Measurements from ENCODE around the gene CTNNBL1. TPM values are rescaled to one million over a fixed set of nuclear protein-coding genes. Genes with fewer than 3 reads are reported as not detected.

Gene CTNNBL1, protein sequence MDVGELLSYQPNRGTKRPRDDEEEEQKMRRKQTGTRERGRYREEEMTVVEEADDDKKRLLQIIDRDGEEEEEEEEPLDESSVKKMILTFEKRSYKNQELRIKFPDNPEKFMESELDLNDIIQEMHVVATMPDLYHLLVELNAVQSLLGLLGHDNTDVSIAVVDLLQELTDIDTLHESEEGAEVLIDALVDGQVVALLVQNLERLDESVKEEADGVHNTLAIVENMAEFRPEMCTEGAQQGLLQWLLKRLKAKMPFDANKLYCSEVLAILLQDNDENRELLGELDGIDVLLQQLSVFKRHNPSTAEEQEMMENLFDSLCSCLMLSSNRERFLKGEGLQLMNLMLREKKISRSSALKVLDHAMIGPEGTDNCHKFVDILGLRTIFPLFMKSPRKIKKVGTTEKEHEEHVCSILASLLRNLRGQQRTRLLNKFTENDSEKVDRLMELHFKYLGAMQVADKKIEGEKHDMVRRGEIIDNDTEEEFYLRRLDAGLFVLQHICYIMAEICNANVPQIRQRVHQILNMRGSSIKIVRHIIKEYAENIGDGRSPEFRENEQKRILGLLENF
- total RNA-seq (10 to 100 TPM; 52.9 to 65.7 (median 59.5) TPM), polyA plus RNA-seq (43.8 TPM)
- long read RNA-seq, donor 1, transcript CTNNBL1-201 (16 exons, 1,925 nt), result major isoform, 94 of 103 reads
- long read RNA-seq, donor 1, partial matches to known transcripts, result 3 of 103 reads
- long read RNA-seq, donor 1, other reads (novel, unspliced or antisense), result 6 of 103 reads
- long read RNA-seq, donor 2, transcript CTNNBL1-201 (16 exons, 1,925 nt), result major isoform, 44 of 47 reads
- long read RNA-seq, donor 2, partial matches to known transcripts, result 2 of 47 reads
- long read RNA-seq, donor 2, other reads (novel, unspliced or antisense), result 1 of 47 reads
- long read RNA-seq, donor 3, transcript CTNNBL1-201 (16 exons, 1,925 nt), result major isoform, 302 of 327 reads
- long read RNA-seq, donor 3, partial matches to known transcripts, result 11 of 327 reads
- long read RNA-seq, donor 3, other reads (novel, unspliced or antisense), result 13 of 327 reads
- long read RNA-seq, donor 4, transcript CTNNBL1-201 (16 exons, 1,925 nt), result major isoform, 40 of 44 reads
- long read RNA-seq, donor 4, partial matches to known transcripts, result 1 of 44 reads
- long read RNA-seq, donor 4, other reads (novel, unspliced or antisense), result 3 of 44 reads

DNA sequence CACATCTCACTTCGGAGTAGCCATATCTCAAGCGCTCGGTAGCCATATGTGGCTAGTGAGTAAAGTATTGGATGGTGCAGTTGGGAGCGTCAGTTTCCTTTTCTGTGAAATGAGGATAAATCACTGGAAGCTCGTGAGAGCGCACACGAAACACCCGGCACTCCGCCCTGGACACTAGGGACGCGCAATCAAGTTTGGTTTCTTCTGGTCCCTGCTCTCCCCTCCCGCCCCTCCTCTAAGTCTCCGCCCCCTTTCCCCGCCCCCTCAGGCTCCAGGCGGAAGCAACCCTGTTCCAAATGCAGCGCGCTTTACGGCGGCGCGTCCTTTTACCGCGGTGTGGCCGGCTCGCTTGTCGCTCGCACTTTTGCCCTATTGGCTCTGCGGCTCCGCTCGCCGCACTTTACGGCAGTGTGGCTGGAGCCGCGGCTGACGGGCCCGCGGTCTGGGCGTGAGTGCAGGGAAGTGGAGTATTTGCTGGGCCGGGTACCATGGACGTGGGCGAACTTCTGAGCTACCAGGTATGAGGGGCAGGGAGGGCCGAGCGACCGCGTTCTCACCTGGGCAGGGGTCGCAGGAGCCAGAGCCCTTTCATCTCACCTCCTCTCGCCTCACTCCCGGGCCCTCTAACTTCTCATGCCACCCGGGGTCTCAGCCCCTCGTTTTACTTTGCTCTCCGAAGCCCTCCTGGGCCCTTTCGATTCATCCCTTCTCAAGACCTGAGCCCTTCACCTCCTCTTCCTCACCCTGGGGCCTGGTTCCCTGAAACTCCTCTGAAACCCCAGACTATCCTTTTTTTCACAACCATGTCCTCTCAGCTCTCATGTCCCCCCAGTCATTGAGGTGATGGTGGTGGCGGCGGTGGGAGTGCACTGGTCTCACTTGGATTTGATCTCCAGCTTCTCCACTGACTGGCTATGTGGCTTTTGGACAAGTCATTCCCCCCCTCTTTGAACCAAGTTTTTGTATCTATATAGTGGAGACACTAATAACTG, at the start of gene CTNNBL1:
CTNNBL1 (plus strand) TSS at position 396 of the 992 bp plus-strand sequence; CDS start at position 489, 93 bp downstream.
- H3K9me3 ChIP-seq (ENCODE audit: control insufficient read depth, low read length), result no peaks in the 10 kb centered on the region
- intact Hi-C loops (cut with DNase I), result no loop called here
- peaks cover 2% of the 10 kb centered on the region for H3K4me1 ChIP-seq (ENCODE audit: control insufficient read depth, insufficient read depth, low read length)
- H3K27me3 ChIP-seq (ENCODE audit: control insufficient read depth, insufficient read depth), result no peaks in the 10 kb centered on the region
- peak within 1 kb of the TSS; percentile 79 for H3K27ac ChIP-seq (ENCODE audit: low read length)
- DNase-seq, result peak; percentile 99 to 100 (median 99)
- peak within 1 kb of the TSS; percentile 97 for H3K4me3 ChIP-seq (ENCODE audit: low read length)
- ATAC-seq, result peak; percentile 99
- under 1% methylated on average over 54 of the region's 54 CpGs for WGBS

DNA sequence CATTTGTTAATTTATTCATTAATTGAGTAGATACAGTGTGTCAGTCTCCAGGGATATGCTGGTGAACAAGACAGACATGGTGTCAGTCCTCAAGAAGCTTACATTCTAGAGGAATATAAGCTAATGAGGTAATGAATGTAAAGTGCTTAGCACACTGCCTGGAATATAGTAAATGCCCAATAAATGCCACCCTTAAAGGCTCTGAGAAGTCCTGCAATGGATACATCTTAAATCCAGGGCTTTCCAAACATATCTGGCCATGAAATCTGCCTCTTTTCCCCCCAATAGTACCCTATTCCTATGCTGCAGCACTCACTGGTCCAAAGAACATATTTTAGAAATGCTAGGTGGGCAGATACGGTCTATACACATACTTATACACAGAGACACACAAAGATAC, 49.2 kb upstream of the CTNNBL1 start:
- DNase-seq (no peak), ATAC-seq (no peak)
- intact Hi-C loops (cut with DNase I), result no loop called here
- no peak overlapping the region for H3K4me3 ChIP-seq (ENCODE audit: low read length)
- 88% methylated on average over 1 of the region's 1 CpG for WGBS
- no peaks in the 10 kb centered on the region for H3K4me1 ChIP-seq (ENCODE audit: control insufficient read depth, insufficient read depth, low read length)
- H3K27me3 ChIP-seq (ENCODE audit: control insufficient read depth, insufficient read depth), result no peaks in the 10 kb centered on the region
- H3K27ac ChIP-seq (ENCODE audit: low read length), result no peak overlapping the region
- no peaks in the 10 kb centered on the region for H3K9me3 ChIP-seq (ENCODE audit: control insufficient read depth, low read length)

DNA sequence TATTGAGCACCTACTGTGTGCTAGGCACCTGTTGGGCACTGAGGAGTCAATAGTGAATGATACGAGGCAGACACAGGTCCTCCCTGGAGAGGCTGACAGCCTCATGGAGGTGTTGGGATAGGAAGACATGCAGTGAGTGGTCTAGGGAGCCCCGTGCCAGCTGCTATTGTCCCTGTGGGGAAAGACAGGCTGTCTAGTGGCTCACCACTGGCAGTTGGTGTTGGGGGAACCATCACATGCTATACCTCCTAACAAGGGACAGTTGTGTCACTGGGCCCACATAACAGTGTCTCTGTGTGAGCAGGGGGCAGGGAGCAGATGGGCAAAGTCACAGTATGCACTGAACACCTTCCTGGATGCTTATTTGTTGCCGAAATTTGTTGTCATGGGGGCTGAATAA, 45.9 kb upstream of the CTNNBL1 start:
- Histone ChIP-seq H3K4me1 (ENCODE audit: control insufficient read depth, insufficient read depth, low read length) (no peaks in the 10 kb centered on the region), H3K27me3 (ENCODE audit: control insufficient read depth, insufficient read depth) (no peaks in the 10 kb centered on the region), H3K4me3 (ENCODE audit: low read length) (no peak overlapping the region), H3K27ac (ENCODE audit: low read length) (no peak overlapping the region), H3K9me3 (ENCODE audit: control insufficient read depth, low read length) (no peaks in the 10 kb centered on the region)
- DNase-seq (no peak), ATAC-seq (no peak)
- 81% methylated on average over 3 of the region's 3 CpGs for WGBS
- intact Hi-C loops (cut with DNase I), result no loop called here

DNA sequence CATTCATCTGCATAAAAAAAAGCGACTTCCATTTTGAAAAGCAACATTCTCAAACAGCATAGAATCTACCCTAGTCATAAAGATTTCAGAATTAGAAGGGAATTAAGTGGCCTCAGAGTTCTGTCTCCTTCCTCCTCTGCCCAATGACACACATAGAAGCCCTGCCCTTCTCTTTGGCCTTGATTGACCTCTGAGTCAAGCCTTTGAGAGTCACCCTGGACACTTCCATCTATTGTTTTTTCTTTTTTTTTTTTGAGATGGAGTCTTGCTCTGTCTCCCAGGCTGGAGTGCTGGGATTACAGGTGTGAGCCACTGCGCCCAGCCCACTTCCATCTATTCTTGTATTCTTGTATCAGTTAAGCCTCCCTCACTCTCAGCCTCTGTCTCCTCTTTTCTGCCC, 44.8 kb upstream of the CTNNBL1 start:
- no peaks in the 10 kb centered on the region for H3K9me3 ChIP-seq (ENCODE audit: control insufficient read depth, low read length)
- DNase-seq (no peak), ATAC-seq (peak; percentile 50 to 73)
- H3K27ac ChIP-seq (ENCODE audit: low read length), result no peak overlapping the region
- H3K4me3 ChIP-seq (ENCODE audit: low read length), result no peak overlapping the region
- intact Hi-C loops (cut with DNase I), result no loop called here
- no peaks in the 10 kb centered on the region for H3K27me3 ChIP-seq (ENCODE audit: control insufficient read depth, insufficient read depth)
- H3K4me1 ChIP-seq (ENCODE audit: control insufficient read depth, insufficient read depth, low read length), result no peaks in the 10 kb centered on the region
- 77% methylated on average over 2 of the region's 2 CpGs for WGBS

DNA sequence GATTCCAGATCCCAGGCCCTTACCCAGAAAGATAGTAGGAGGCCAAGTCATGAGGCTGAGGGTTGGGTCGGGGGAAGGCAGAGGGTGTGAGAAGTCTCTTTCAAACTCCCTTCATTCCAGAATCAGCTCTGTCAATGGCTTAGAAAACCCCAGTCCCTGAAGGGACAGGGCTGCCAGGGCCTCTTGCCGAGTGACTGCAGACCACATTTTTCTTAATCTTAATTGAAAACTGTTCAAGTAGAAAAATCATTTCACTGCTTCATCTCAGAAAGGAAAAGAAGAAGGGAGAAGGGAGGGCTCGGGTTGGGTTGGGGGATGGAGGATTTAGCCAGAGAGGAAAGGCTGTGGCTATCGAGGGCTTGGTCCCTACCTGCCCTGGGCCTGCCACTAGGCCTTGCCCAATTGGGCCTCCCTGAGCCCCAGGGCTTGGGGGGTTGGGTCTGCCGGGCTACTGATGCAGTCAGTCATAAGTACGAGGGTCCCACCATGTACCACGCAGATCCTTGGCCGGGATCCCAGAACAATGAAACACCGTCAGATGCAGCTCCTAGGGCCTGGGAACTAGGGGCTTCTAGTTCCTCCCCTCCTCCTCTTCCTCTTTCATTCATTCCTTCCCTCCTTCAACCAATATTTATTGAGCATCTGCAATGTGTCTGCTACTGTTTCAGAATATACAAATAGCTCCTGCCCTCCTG, 44.0 kb upstream of the CTNNBL1 start:
- WGBS, result 61% methylated on average over 9 of the region's 9 CpGs
- ATAC-seq (peak in 1 of 2 donors; percentile 10), DNase-seq (peak in 2 of 3 donors; percentile 63 to 67)
- Histone ChIP-seq H3K27me3 (ENCODE audit: control insufficient read depth, insufficient read depth) (no peaks in the 10 kb centered on the region), H3K4me3 (ENCODE audit: low read length) (no peak overlapping the region), H3K9me3 (ENCODE audit: control insufficient read depth, low read length) (no peaks in the 10 kb centered on the region), H3K4me1 (ENCODE audit: control insufficient read depth, insufficient read depth, low read length) (no peaks in the 10 kb centered on the region), H3K27ac (ENCODE audit: low read length) (no peak overlapping the region)
- intact Hi-C loops (cut with DNase I), result no loop called here

DNA sequence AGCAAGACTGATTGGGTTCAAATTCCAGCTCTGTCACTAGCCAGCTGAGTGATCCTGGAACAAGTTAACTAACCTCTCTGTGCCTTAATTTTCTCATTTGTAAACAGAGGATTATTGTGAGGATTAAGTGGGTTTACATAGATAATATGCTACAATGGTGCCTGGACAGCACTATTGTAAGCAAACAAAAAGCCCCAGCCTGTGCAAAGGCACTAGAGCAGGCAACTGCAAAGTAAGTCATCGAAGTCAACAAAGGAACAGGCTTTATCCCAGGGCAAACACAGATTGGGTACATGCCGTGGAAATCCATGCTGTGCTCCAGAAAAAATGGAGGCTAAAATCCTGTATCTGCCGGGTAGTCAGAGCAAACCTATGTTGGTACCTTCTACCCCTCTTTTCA, 43.2 kb upstream of the CTNNBL1 start:
- H3K4me1 ChIP-seq (ENCODE audit: control insufficient read depth, insufficient read depth, low read length), result no peaks in the 10 kb centered on the region
- no peak overlapping the region for H3K27ac ChIP-seq (ENCODE audit: low read length)
- no peaks in the 10 kb centered on the region for H3K9me3 ChIP-seq (ENCODE audit: control insufficient read depth, low read length)
- intact Hi-C loops (cut with DNase I), result no loop called here
- DNase-seq (no peak), ATAC-seq (no peak)
- H3K27me3 ChIP-seq (ENCODE audit: control insufficient read depth, insufficient read depth), result no peaks in the 10 kb centered on the region
- WGBS, result 89% methylated on average over 3 of the region's 3 CpGs
- no peak overlapping the region for H3K4me3 ChIP-seq (ENCODE audit: low read length)

DNA sequence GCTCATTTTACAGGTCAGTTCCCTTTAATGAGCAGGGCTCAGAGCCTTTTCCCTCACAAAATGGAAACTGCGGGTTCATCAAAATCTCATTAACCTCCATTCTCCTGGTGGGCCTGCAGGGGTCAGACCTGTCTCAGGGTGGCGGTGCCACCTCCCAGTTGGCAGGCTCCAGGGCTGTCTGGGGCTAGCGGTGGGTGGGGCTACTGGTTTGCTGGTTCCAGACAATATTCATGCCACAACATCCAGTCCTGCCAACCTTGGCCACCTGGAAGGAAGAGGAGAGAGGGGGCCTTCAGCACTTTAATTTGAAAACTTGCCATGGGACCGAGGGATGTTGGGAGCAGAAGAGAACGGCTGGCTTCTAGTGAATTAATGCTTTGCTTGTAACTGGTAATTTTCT, 41.9 kb upstream of the CTNNBL1 start:
- peak; percentile 80 to 86 for ATAC-seq
- WGBS, result 44% methylated on average over 5 of the region's 5 CpGs
- intact Hi-C loops (cut with DNase I), result no loop called here
- Histone ChIP-seq H3K4me3 (ENCODE audit: low read length) (no peak overlapping the region), H3K4me1 (ENCODE audit: control insufficient read depth, insufficient read depth, low read length) (no peaks in the 10 kb centered on the region), H3K27ac (ENCODE audit: low read length) (no peak overlapping the region), H3K9me3 (ENCODE audit: control insufficient read depth, low read length) (no peaks in the 10 kb centered on the region), H3K27me3 (ENCODE audit: control insufficient read depth, insufficient read depth) (no peaks in the 10 kb centered on the region)
- DNase-seq, result peak; percentile 34 to 79 (median 68)

DNA sequence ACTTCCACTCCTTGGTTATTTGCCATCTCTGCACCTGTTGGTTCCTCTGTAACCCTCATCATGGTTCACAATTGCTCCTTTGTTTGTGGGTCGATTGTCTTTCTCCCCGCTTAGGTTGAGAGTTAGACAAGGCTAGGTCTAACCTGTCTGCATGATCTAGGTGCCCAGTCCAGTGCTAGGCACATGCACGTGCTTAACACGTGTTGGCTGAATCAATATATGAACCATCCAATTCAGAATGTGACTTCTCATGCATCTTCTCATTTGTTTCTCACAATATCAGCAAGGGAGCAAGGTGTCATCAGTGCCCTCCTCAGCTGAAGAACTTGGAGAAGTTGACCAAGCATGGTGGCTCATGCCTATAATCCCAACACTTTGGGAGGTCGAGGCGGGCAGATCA, 36.9 kb upstream of the CTNNBL1 start:
- H3K9me3 ChIP-seq (ENCODE audit: control insufficient read depth, low read length), result no peaks in the 10 kb centered on the region
- no peaks in the 10 kb centered on the region for H3K4me1 ChIP-seq (ENCODE audit: control insufficient read depth, insufficient read depth, low read length)
- DNase-seq, result no peak
- intact Hi-C loops (cut with DNase I), result no loop called here
- H3K4me3 ChIP-seq (ENCODE audit: low read length), result no peak overlapping the region
- 85% methylated on average over 6 of the region's 6 CpGs for WGBS
- ATAC-seq, result no peak
- no peak overlapping the region for H3K27ac ChIP-seq (ENCODE audit: low read length)
- H3K27me3 ChIP-seq (ENCODE audit: control insufficient read depth, insufficient read depth), result no peaks in the 10 kb centered on the region

DNA sequence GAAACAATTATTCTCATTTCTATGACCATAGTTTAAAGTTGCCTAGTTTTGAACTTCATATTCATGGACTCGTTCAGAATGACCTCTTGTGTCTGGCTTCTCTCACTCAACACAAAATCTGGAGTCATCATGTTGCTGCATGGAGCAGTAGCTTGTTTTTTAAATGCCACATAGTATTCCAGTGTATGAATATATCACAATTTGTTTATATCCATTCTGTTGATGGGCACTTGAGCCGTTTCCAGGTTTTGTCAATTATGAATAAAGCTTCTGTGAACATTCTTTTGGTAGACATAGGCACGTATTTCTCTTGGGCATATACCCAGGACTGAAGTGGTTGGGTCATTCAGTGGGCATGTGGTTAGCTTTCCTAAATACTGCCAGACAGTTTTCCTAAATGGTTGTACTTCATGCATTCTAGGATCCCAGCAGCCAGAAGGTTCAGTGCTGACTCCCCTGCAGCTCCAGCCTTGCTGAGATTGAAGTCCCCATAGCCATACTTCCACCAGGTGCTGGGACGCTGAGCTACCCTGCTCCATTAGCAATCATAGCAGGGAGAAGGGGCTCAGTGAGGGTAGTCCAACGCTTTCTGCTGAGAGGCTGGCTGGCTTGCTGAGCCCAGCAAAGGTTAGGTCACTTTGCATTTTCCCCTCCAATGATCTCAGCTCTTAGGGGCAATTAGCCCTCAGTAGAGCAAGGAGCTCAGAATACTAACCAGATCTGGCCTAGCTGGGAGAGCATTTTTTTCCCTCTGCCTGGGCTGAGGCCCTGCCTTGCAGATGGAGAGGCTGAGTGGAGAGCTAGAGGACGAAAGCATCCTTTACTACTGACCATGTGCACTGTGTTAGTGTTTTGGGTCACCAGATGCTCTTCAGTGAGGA, 35.7 kb upstream of the CTNNBL1 start:
- intact Hi-C loops (cut with DNase I), result no loop called here
- no peak for DNase-seq
- ATAC-seq, result no peak

More for the DNA sequence above, 35.7 kb upstream of the CTNNBL1 start:
- no peak overlapping the region for H3K4me3 ChIP-seq (ENCODE audit: low read length)
- H3K27ac ChIP-seq (ENCODE audit: low read length), result no peak overlapping the region
- WGBS, result 58% methylated on average over 6 of the region's 6 CpGs
- no peaks in the 10 kb centered on the region for H3K9me3 ChIP-seq (ENCODE audit: control insufficient read depth, low read length)
- H3K4me1 ChIP-seq (ENCODE audit: control insufficient read depth, insufficient read depth, low read length), result no peaks in the 10 kb centered on the region
- H3K27me3 ChIP-seq (ENCODE audit: control insufficient read depth, insufficient read depth), result no peaks in the 10 kb centered on the region

All from right cardiac atrium (tissue), 5 donors.